GM23338 (cell line): ENCODE measurements around the gene RYR2. TPM values are rescaled to one million over a fixed set of nuclear protein-coding genes. Genes with fewer than 3 reads are reported as not detected.

ENCODE experiments used
- ATAC-seq: fragments of 200-7000 bp; cut with Tn5 transposase; 3 replicates; pipeline ENCODE4 v1.9.1; 2020
- DNase-seq: peaks from one replicate; pipeline ENCODE4 v3.0.0-alpha.2; 2015; ENCODE audit warnings: low spot score
- H2AFZ ChIP-seq: fragments of 200-600 bp; sonication (generic); 2 replicates; pipeline ENCODE4 v1.8.0; 2016; ENCODE audit warnings: antibody characterized with exemption, mild to moderate bottlenecking, moderate library complexity
- H3F3A ChIP-seq: fragments of 200-600 bp; sonication (generic); replicated peaks from 2 replicates; pipeline ENCODE4 v1.8.0; 2017; ENCODE audit warnings: antibody characterized with exemption, mixed run types, low read depth
- H3K27ac ChIP-seq: fragments of 200-600 bp; sonication (generic); 2 replicates; pipeline ENCODE4 v1.6.1; 2016; ENCODE audit warnings: low read depth
- H3K27me3 ChIP-seq: fragments of 200-600 bp; sonication (generic); 2 replicates; pipeline ENCODE4 v1.8.0; 2016; ENCODE audit warnings: mild to moderate bottlenecking, mixed run types, moderate library complexity; ENCODE audit not compliant: insufficient read depth
- H3K36me3 ChIP-seq: fragments of 200-600 bp; sonication (generic); 2 replicates; pipeline ENCODE4 v1.8.0; 2016; ENCODE audit warnings: mild to moderate bottlenecking; ENCODE audit not compliant: insufficient read depth
- H3K4me1 ChIP-seq: fragments of 200-600 bp; sonication (generic); 2 replicates; pipeline ENCODE4 v1.8.0; 2016; ENCODE audit warnings: mild to moderate bottlenecking, moderate library complexity; ENCODE audit not compliant: insufficient read depth
- H3K4me2 ChIP-seq: fragments of 200-600 bp; sonication (generic); 2 replicates; pipeline ENCODE4 v1.7.1; 2017; ENCODE audit warnings: mixed run types
- H3K4me3 ChIP-seq: fragments of 200-600 bp; sonication (generic); 2 replicates; pipeline ENCODE4 v1.6.1; 2016; ENCODE audit warnings: mixed run types
- H3K79me2 ChIP-seq: fragments of 200-600 bp; sonication (generic); replicated peaks from 2 replicates; pipeline ENCODE4 v1.8.0; 2017; ENCODE audit warnings: mild to moderate bottlenecking; ENCODE audit not compliant: insufficient read depth
- H3K9me2 ChIP-seq: fragments of 200-600 bp; sonication (generic); 2 replicates; pipeline ENCODE4 v1.8.0; 2017; ENCODE audit not compliant: insufficient read depth
- H4K20me1 ChIP-seq: fragments of 200-600 bp; sonication (generic); replicated peaks from 2 replicates; pipeline ENCODE4 v1.8.0; 2017; ENCODE audit warnings: mild to moderate bottlenecking; ENCODE audit not compliant: insufficient read depth
- H3K27ac Mint-ChIP-seq: 2 replicates; pipeline ENCODE4 v1.8.0; 2020; ENCODE audit warnings: inconsistent platforms, mild to moderate bottlenecking, moderate library complexity, mixed read lengths
- H3K27me3 Mint-ChIP-seq: 3 replicates; pipeline ENCODE4 v1.8.0; 2022; ENCODE audit warnings: low read depth, mild to moderate bottlenecking, moderate library complexity, mixed read lengths, inconsistent platforms; ENCODE audit not compliant: insufficient read depth, poor library complexity
- H3K36me3 Mint-ChIP-seq: 3 replicates; pipeline ENCODE4 v1.8.0; 2021; ENCODE audit warnings: low read depth, mild to moderate bottlenecking, inconsistent platforms, moderate library complexity, mixed read lengths
- H3K4me1 Mint-ChIP-seq: 3 replicates; pipeline ENCODE4 v1.8.0; 2020; ENCODE audit warnings: mild to moderate bottlenecking, inconsistent platforms, mixed read lengths
- H3K4me3 Mint-ChIP-seq: 3 replicates; pipeline ENCODE4 v1.8.0; 2021; ENCODE audit warnings: moderate library complexity, mild to moderate bottlenecking, inconsistent platforms, mixed read lengths
- H3K9me3 Mint-ChIP-seq: 3 replicates; pipeline ENCODE4 v1.8.0; 2020; ENCODE audit warnings: moderate library complexity, mild to moderate bottlenecking, inconsistent platforms, mixed read lengths
- CREB1 ChIP-seq: fragments of 250-450 bp; sonication (Bioruptor Pico); IDR thresholded peaks from 2 replicates; pipeline ENCODE4 v1.5.0; 2020; ENCODE audit warnings: low read depth, mild to moderate bottlenecking, moderate library complexity
- EZH2 ChIP-seq: fragments of 200-600 bp; sonication (generic); IDR thresholded peaks from one replicate; pipeline ENCODE4 v1.8.0; 2017; ENCODE audit warnings: antibody characterized with exemption, mild to moderate bottlenecking, low read depth; ENCODE audit not compliant: unreplicated experiment
- EZH2phosphoT487 ChIP-seq: fragments of 200-600 bp; sonication (generic); IDR thresholded peaks from one replicate; pipeline ENCODE4 v1.8.1; 2018; ENCODE audit warnings: antibody characterized with exemption; ENCODE audit not compliant: unreplicated experiment
- JUNB ChIP-seq: IDR thresholded peaks from one replicate; pipeline ENCODE4 v1.6.1; 2016; ENCODE audit warnings: antibody characterized with exemption; ENCODE audit not compliant: unreplicated experiment
- NANOG ChIP-seq: IDR thresholded peaks from 2 replicates; pipeline ENCODE4 v1.6.1; 2016; ENCODE audit warnings: antibody characterized with exemption, borderline replicate concordance
- POLR2AphosphoS5 ChIP-seq: IDR thresholded peaks from 2 replicates; pipeline ENCODE4 v1.6.1; 2016; ENCODE audit warnings: antibody characterized with exemption, low read depth
- STAT1 ChIP-seq: IDR thresholded peaks from one replicate; pipeline ENCODE4 v1.6.1; 2016; ENCODE audit warnings: antibody characterized with exemption; ENCODE audit not compliant: unreplicated experiment
- ZNF114 ChIP-seq: fragments of 250-450 bp; sonication (Bioruptor Pico); IDR thresholded peaks from 2 replicates; pipeline ENCODE4 v1.5.0; 2020; ENCODE audit warnings: mild to moderate bottlenecking, moderate library complexity
- ZNF331 ChIP-seq: fragments of 250-450 bp; sonication (Bioruptor Pico); IDR thresholded peaks from 2 replicates; pipeline ENCODE4 v1.5.0; 2020; ENCODE audit warnings: low read depth, mild to moderate bottlenecking, moderate library complexity
- polyA plus RNA-seq: library from polyadenylated mRNA; unstranded; fragments of >200 nt; fragmentation: Nextera tagmentation; extraction: Ambion mirVana; gene quantifications from 2 replicates; pipeline ENCODE4 v1.2.1, GENCODE V29; 2016
- total RNA-seq: library from RNA; depleted of rRNA; stranded (reverse); fragments of >200 nt; shearing (Covaris generic); gene quantifications from 2 replicates; pipeline ENCODE4 v1.2.3, GENCODE V29; 2014
- TF ChIP-seq, protein P1 (sequence below): IDR thresholded peaks from one replicate; pipeline ENCODE4 v1.6.1; 2018; ENCODE audit warnings: antibody characterized with exemption; ENCODE audit not compliant: unreplicated experiment
- TF ChIP-seq, protein P2 (sequence below), 2 experiments: fragments of 200-600 bp in 1 of 2; sonication (generic) in 1 of 2; conservative IDR thresholded peaks; 2 replicates each; pipeline versions ENCODE4 v1.5.1 to v1.6.1; 2016 to 2017; ENCODE audit warnings: antibody characterized with exemption in 2 of 2, low read depth in 2 of 2, mild to moderate bottlenecking in 2 of 2, moderate library complexity in 1 of 2
- TF ChIP-seq, protein P3 (sequence below): fragments of 250-450 bp; sonication (Bioruptor Pico); IDR thresholded peaks from 2 replicates; pipeline ENCODE4 v1.5.0; 2020; ENCODE audit warnings: mild to moderate bottlenecking, moderate library complexity
- TF ChIP-seq, protein P4 (sequence below): IDR thresholded peaks from 2 replicates; pipeline ENCODE4 v1.6.1; 2016; ENCODE audit warnings: antibody characterized with exemption

The RYR2 gene
- total and polyA plus RNA-seq, 2 experiments from 2014 or later, result 8.9 to 10.0 TPM

DNA sequence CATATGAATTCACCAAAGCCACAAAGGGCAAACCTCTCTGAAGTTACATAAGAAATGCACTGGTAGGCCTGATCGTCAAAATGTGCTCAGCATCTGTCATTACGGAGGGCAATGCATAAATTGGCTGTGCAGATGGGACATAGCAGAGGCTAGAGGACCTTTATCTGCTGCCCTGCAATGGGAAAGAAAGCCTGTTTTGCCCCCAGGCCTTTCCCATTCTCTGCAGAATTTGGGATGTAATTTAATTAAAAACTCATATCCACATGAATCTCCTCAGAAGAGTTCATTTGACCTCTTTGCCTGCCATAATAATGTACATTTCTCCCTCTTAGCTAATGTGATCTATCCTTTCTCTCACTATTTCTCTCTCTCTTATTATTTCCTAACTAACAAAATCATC lies 690.7 kb downstream of the RYR2 start:
- TF ChIP-seq, protein P1, sequence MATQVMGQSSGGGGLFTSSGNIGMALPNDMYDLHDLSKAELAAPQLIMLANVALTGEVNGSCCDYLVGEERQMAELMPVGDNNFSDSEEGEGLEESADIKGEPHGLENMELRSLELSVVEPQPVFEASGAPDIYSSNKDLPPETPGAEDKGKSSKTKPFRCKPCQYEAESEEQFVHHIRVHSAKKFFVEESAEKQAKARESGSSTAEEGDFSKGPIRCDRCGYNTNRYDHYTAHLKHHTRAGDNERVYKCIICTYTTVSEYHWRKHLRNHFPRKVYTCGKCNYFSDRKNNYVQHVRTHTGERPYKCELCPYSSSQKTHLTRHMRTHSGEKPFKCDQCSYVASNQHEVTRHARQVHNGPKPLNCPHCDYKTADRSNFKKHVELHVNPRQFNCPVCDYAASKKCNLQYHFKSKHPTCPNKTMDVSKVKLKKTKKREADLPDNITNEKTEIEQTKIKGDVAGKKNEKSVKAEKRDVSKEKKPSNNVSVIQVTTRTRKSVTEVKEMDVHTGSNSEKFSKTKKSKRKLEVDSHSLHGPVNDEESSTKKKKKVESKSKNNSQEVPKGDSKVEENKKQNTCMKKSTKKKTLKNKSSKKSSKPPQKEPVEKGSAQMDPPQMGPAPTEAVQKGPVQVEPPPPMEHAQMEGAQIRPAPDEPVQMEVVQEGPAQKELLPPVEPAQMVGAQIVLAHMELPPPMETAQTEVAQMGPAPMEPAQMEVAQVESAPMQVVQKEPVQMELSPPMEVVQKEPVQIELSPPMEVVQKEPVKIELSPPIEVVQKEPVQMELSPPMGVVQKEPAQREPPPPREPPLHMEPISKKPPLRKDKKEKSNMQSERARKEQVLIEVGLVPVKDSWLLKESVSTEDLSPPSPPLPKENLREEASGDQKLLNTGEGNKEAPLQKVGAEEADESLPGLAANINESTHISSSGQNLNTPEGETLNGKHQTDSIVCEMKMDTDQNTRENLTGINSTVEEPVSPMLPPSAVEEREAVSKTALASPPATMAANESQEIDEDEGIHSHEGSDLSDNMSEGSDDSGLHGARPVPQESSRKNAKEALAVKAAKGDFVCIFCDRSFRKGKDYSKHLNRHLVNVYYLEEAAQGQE, result no peak
- TF ChIP-seq, protein P2, sequence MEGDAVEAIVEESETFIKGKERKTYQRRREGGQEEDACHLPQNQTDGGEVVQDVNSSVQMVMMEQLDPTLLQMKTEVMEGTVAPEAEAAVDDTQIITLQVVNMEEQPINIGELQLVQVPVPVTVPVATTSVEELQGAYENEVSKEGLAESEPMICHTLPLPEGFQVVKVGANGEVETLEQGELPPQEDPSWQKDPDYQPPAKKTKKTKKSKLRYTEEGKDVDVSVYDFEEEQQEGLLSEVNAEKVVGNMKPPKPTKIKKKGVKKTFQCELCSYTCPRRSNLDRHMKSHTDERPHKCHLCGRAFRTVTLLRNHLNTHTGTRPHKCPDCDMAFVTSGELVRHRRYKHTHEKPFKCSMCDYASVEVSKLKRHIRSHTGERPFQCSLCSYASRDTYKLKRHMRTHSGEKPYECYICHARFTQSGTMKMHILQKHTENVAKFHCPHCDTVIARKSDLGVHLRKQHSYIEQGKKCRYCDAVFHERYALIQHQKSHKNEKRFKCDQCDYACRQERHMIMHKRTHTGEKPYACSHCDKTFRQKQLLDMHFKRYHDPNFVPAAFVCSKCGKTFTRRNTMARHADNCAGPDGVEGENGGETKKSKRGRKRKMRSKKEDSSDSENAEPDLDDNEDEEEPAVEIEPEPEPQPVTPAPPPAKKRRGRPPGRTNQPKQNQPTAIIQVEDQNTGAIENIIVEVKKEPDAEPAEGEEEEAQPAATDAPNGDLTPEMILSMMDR (conservative IDR thresholded peaks at IDR 0.05; ENCODE audit: low read depth in 2 of 2), result no peak
- TF ChIP-seq JUNB (no peak), EZH2phosphoT487 (no peak), NANOG (no peak), STAT1 (no peak), ZNF114 (CRISPR knock-in tag) (no peak), ZNF331 (CRISPR knock-in tag) (no peak), EZH2 (no peak), CREB1 (CRISPR knock-in tag) (no peak), POLR2AphosphoS5 (no peak)
- TF ChIP-seq, protein P3, sequence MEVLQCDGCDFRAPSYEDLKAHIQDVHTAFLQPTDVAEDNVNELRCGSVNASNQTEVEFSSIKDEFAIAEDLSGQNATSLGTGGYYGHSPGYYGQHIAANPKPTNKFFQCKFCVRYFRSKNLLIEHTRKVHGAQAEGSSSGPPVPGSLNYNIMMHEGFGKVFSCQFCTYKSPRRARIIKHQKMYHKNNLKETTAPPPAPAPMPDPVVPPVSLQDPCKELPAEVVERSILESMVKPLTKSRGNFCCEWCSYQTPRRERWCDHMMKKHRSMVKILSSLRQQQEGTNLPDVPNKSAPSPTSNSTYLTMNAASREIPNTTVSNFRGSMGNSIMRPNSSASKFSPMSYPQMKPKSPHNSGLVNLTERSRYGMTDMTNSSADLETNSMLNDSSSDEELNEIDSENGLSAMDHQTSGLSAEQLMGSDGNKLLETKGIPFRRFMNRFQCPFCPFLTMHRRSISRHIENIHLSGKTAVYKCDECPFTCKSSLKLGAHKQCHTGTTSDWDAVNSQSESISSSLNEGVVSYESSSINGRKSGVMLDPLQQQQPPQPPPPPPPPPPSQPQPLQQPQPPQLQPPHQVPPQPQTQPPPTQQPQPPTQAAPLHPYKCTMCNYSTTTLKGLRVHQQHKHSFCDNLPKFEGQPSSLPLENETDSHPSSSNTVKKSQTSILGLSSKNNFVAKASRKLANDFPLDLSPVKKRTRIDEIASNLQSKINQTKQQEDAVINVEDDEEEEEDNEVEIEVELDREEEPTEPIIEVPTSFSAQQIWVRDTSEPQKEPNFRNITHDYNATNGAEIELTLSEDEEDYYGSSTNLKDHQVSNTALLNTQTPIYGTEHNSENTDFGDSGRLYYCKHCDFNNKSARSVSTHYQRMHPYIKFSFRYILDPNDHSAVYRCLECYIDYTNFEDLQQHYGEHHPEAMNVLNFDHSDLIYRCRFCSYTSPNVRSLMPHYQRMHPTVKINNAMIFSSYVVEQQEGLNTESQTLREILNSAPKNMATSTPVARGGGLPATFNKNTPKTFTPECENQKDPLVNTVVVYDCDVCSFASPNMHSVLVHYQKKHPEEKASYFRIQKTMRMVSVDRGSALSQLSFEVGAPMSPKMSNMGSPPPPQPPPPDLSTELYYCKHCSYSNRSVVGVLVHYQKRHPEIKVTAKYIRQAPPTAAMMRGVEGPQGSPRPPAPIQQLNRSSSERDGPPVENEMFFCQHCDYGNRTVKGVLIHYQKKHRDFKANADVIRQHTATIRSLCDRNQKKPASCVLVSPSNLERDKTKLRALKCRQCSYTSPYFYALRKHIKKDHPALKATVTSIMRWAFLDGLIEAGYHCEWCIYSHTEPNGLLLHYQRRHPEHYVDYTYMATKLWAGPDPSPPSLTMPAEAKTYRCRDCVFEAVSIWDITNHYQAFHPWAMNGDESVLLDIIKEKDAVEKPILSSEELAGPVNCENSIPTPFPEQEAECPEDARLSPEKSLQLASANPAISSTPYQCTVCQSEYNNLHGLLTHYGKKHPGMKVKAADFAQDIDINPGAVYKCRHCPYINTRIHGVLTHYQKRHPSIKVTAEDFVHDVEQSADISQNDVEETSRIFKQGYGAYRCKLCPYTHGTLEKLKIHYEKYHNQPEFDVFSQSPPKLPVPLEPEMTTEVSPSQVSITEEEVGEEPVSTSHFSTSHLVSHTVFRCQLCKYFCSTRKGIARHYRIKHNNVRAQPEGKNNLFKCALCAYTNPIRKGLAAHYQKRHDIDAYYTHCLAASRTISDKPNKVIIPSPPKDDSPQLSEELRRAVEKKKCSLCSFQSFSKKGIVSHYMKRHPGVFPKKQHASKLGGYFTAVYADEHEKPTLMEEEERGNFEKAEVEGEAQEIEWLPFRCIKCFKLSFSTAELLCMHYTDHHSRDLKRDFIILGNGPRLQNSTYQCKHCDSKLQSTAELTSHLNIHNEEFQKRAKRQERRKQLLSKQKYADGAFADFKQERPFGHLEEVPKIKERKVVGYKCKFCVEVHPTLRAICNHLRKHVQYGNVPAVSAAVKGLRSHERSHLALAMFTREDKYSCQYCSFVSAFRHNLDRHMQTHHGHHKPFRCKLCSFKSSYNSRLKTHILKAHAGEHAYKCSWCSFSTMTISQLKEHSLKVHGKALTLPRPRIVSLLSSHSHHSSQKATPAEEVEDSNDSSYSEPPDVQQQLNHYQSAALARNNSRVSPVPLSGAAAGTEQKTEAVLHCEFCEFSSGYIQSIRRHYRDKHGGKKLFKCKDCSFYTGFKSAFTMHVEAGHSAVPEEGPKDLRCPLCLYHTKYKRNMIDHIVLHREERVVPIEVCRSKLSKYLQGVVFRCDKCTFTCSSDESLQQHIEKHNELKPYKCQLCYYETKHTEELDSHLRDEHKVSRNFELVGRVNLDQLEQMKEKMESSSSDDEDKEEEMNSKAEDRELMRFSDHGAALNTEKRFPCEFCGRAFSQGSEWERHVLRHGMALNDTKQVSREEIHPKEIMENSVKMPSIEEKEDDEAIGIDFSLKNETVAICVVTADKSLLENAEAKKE (CRISPR knock-in tag), result no peak
- TF ChIP-seq, protein P4, sequence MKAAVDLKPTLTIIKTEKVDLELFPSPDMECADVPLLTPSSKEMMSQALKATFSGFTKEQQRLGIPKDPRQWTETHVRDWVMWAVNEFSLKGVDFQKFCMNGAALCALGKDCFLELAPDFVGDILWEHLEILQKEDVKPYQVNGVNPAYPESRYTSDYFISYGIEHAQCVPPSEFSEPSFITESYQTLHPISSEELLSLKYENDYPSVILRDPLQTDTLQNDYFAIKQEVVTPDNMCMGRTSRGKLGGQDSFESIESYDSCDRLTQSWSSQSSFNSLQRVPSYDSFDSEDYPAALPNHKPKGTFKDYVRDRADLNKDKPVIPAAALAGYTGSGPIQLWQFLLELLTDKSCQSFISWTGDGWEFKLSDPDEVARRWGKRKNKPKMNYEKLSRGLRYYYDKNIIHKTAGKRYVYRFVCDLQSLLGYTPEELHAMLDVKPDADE, result no peak
- ATAC-seq (no peak), DNase-seq (no peak)
- H3K9me3 Mint-ChIP-seq, result no peaks in the 10 kb centered on the region
- no peaks in the 10 kb centered on the region for H3K79me2 ChIP-seq
- H2AFZ ChIP-seq, result no peak overlapping the region
- H3K4me3 ChIP-seq, result no peak overlapping the region
- H3K4me1 Mint-ChIP-seq, result peaks cover 7% of the 10 kb centered on the region
- H3F3A ChIP-seq, result no peaks in the 10 kb centered on the region
- no peaks in the 10 kb centered on the region for H3K36me3 ChIP-seq
- H3K27ac ChIP-seq, result no peak overlapping the region
- no peaks in the 10 kb centered on the region for H3K4me1 ChIP-seq
- no peaks in the 10 kb centered on the region for H3K36me3 Mint-ChIP-seq
- no peak overlapping the region for H3K4me2 ChIP-seq
- no peak overlapping the region for H3K27ac Mint-ChIP-seq
- no peak overlapping the region for H3K4me3 Mint-ChIP-seq
- no peaks in the 10 kb centered on the region for H4K20me1 ChIP-seq
- H3K27me3 Mint-ChIP-seq, result peaks cover 1% of the 10 kb centered on the region
- no peaks in the 10 kb centered on the region for H3K9me2 ChIP-seq
- no peaks in the 10 kb centered on the region for H3K27me3 ChIP-seq
